DMS114 treated with DMSO at 0.1 percent for 48 hours (cell line): ENCODE data around the gene HBA1.
"Not testable (repeated sequence)": the region's sequence is repeated elsewhere in the genome, so short reads cannot be mapped to it uniquely, and the experiment has no call there.

ENCODE experiments used
- DNase-seq: peaks from one replicate; lab custom pipeline; 2025; ENCODE audit not compliant: unreplicated experiment; lab: John Stamatoyannopoulos, UW

Gene HBA1

GRCh38 chr16:193441-193840 is 17.0 kb downstream of the HBA1 start:
- DNase-seq, result no peak

GRCh38 chr16:194516-194915 is 18.0 kb downstream of the HBA1 start:
- no peak for DNase-seq

GRCh38 chr16:200388-200787 is 23.9 kb downstream of the HBA1 start:
- DNase-seq, result no peak

GRCh38 chr16:203246-203645 is 26.8 kb downstream of the HBA1 start:
- DNase-seq, result no peak

- not testable (repeated sequence) for DNase-seq
Measured at GRCh38 chr16:204046-204445, 27.6 kb downstream of the HBA1 start.

GRCh38 chr16:209359-209758 is 32.9 kb downstream of the HBA1 start:
- not testable (repeated sequence) for DNase-seq

- not testable (repeated sequence) for DNase-seq
Measured at GRCh38 chr16:211631-212180, 35.2 kb downstream of the HBA1 start.

GRCh38 chr16:212999-213398 is 36.5 kb downstream of the HBA1 start:
- DNase-seq, result no peak

GRCh38 chr16:220021-220420 is 43.5 kb downstream of the HBA1 start:
- DNase-seq, result no peak
